GM21576 (cell line): ENCODE measurements around the gene KDM2A.
"Not testable (repeated sequence)": the region's sequence is repeated elsewhere in the genome, so short reads cannot be mapped to it uniquely, and the experiment has no call there.

Experiments used
- ATAC-seq: cut with Tn5 transposase; IDR thresholded peaks from one replicate; pipeline ENCODE4 v1.9.1; 2021; ENCODE audit warnings: mild to moderate bottlenecking, moderate library complexity; ENCODE audit not compliant: unreplicated experiment

Gene KDM2A

GRCh38 chr11:67256477-67257135 is 137.5 kb downstream of the KDM2A start:
- ATAC-seq: no peak

GRCh38 chr11:67260406-67260805 is 141.3 kb downstream of the KDM2A start:
- no peak for ATAC-seq

- not testable (repeated sequence) for ATAC-seq
Observed at GRCh38 chr11:67260885-67261639, 142.0 kb downstream of the KDM2A start.

GRCh38 chr11:67261640-67261945 is 142.5 kb downstream of the KDM2A start:
- ATAC-seq: no peak

GRCh38 chr11:67261946-67262681 is 143.1 kb downstream of the KDM2A start:
- no peak for ATAC-seq

- ATAC-seq: no peak
Observed at GRCh38 chr11:67262731-67263675, 143.9 kb downstream of the KDM2A start.

- ATAC-seq: no peak
Observed at GRCh38 chr11:67264260-67264659, 145.2 kb downstream of the KDM2A start.

- no peak for ATAC-seq
Observed at GRCh38 chr11:67264877-67265632, 146.0 kb downstream of the KDM2A start.

- ATAC-seq: no peak
Observed at GRCh38 chr11:67265633-67266448, 146.8 kb downstream of the KDM2A start.

- ATAC-seq: no peak
Observed at GRCh38 chr11:67266449-67267187, 147.6 kb downstream of the KDM2A start, which contains the start of gene GRK2. TSS of gene GRK2 (plus strand) at chr11:67266473. CDS start at chr11:67266700, 227 bp downstream.

GRCh38 chr11:67267188-67268080 is 148.4 kb downstream of the KDM2A start:
- no peak for ATAC-seq

- ATAC-seq: peak; percentile 41
Observed at GRCh38 chr11:67268081-67268961, 149.3 kb downstream of the KDM2A start.

GRCh38 chr11:67268962-67269268 is 149.9 kb downstream of the KDM2A start:
- ATAC-seq: no peak

GRCh38 chr11:67269401-67270255 is 150.6 kb downstream of the KDM2A start:
- ATAC-seq: no peak

- no peak for ATAC-seq
Observed at GRCh38 chr11:67270256-67271204, 151.5 kb downstream of the KDM2A start.
